ENCODE results near the gene CHST11. TPM values are rescaled to one million over a fixed set of nuclear protein-coding genes. Genes with fewer than 3 reads are reported as not detected.

CHST11 gene
- total RNA-seq, 2 experiments from 2014 or later: 19.1 to 21.9 TPM

DNA sequence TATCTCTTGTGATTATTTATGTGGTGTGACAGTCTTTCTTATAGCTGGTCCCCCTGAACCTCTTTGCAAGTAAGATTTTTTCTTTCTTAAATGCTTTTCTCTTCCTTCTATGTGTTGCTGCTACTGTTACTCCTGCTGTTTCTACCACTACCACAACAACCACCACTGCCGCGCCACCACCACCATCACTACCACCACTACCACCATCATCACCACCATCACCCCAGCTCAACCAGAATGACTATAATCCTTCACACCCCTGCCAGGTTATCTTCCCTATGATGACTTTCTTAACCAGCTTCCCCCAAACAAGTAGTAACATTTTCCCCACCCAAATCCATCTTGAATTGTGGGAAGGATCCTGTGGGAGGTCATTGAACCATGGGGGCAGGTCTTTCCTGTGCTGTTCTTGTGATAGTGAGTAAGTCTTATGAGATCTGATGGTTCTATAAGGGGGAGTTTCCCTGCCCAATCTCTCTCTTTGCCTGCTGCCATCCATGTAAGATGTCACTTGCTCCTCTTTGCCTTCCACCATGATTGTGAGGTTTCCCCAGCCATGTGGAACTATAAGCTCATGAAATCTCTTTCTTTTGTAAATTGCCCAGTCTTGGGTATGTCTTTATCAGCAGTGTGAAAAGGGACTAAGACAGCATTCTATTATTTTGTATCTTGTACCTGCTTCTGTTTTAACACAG is 52.2 kb downstream of the CHST11 start:
- no peak overlapping the region for H3K4me3 Mint-ChIP-seq
- H3K36me3 Mint-ChIP-seq: peaks cover 12% of the 10 kb centered on the region
- H3K9me3 Mint-ChIP-seq: no peaks in the 10 kb centered on the region
- no peaks in the 10 kb centered on the region for H3K27me3 Mint-ChIP-seq
- H3K27ac Mint-ChIP-seq: no peak overlapping the region
- peaks cover 25% of the 10 kb centered on the region for H3K4me1 Mint-ChIP-seq
- DNase-seq: no peak

GRCh38 chr12:104510145-104510872 is 53.6 kb downstream of the CHST11 start:
- Mint-ChIP-seq H3K9me3 (no peaks in the 10 kb centered on the region), H3K4me3 (no peak overlapping the region), H3K36me3 (peaks cover 12% of the 10 kb centered on the region), H3K27me3 (no peaks in the 10 kb centered on the region), H3K4me1 (peaks cover 24% of the 10 kb centered on the region), H3K27ac (peak overlapping the region; percentile 9)
- DNase-seq: no peak

- no peaks in the 10 kb centered on the region for H3K27me3 Mint-ChIP-seq
- H3K4me3 Mint-ChIP-seq: no peak overlapping the region
- H3K36me3 Mint-ChIP-seq: peaks cover 12% of the 10 kb centered on the region
- no peak overlapping the region for H3K27ac Mint-ChIP-seq
- peaks cover 23% of the 10 kb centered on the region for H3K4me1 Mint-ChIP-seq
- no peaks in the 10 kb centered on the region for H3K9me3 Mint-ChIP-seq
- DNase-seq: no peak
These were observed 54.2 kb downstream of the CHST11 start for GRCh38 chr12:104510873-104511440.

DNA sequence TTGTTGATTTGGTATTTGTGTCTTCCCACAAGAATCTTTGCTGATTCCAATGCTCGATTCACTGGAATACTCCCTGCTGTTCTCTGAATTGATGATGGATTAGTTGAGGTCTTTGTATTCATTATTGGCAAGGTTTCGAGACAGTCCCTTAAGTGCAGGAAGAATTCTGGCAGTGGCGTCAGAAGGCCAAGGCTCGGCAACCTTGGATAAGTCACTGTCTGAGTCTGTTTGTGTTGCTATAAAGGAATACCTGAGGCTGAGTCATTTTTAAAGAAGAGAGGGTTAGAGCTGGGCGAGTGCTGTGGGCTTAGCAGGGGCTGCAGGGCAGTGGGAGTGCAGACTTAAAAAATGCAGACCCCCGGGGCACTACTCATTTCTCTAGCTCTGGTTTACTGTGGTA is 56.9 kb downstream of the CHST11 start:
- Mint-ChIP-seq H3K27me3 (no peaks in the 10 kb centered on the region), H3K36me3 (peaks cover 8% of the 10 kb centered on the region), H3K9me3 (no peaks in the 10 kb centered on the region), H3K4me1 (peaks cover 24% of the 10 kb centered on the region), H3K4me3 (no peak overlapping the region), H3K27ac (no peak overlapping the region)
- no peak for DNase-seq

DNA sequence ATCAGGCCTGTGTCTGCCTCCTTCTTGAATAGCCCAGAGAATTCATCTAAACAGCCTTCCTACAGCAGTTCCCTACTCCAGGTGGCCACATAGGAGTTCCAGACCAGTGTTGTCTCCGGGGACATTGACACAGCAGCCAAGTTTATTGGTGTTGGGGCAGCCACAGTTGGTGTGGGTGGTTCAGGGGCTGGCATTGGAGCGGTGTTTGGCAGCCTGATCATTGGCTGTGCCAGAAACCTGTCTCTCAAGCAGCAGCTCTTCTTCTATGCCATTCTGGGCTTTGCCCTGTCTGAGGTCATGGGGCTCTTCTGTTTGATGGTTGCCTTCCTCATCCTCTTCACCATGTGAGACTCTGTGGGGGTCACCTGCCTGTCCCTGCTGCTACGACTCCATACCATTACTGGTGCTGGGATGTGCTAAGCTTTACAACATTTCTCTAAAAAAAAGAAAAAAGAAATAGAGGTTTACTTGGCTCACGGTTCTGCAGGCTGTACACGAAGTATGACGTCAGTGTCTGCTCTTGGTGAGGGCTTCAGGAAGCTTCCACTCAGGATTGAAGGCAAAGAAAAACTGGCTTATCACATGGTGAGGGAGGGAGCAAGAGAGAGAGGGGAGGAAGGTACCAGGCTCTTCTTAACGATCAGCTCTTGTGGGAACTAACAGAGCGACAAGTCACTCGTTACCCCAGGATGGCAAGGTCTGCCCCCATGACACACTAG is 57.5 kb downstream of the CHST11 start:
- Mint-ChIP-seq H3K4me3 (no peak overlapping the region), H3K4me1 (peaks cover 27% of the 10 kb centered on the region), H3K27ac (no peak overlapping the region), H3K9me3 (no peaks in the 10 kb centered on the region), H3K27me3 (no peaks in the 10 kb centered on the region), H3K36me3 (peaks cover 3% of the 10 kb centered on the region)
- DNase-seq: no peak

GRCh38 chr12:104515899-104516298 is 59.2 kb downstream of the CHST11 start:
- no peak for DNase-seq
- Mint-ChIP-seq H3K27ac (no peak overlapping the region), H3K36me3 (no peaks in the 10 kb centered on the region), H3K4me3 (no peak overlapping the region), H3K27me3 (no peaks in the 10 kb centered on the region), H3K4me1 (peaks cover 31% of the 10 kb centered on the region), H3K9me3 (no peaks in the 10 kb centered on the region)

DNA sequence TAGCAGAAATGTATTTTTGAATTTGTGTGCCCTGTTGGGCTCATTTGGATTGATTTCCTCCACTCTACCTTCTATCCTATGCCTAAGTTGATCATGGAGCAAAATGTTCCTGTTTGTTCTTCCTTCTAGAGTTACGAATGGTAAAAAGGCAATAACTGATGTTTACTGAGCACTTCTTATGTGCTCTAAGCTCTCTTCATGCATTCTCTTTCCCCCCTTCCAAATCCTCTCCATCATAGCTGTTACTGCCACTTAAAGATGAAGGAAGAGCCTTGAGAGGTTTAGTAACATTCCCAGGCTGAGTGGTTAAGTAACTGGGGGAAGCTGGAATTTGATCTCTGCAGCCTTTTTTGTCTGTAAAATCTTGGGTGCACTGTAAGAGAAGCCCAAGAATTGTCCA is 60.1 kb downstream of the CHST11 start:
- H3K27me3 Mint-ChIP-seq: no peaks in the 10 kb centered on the region
- peaks cover 32% of the 10 kb centered on the region for H3K4me1 Mint-ChIP-seq
- no peak for DNase-seq
- H3K9me3 Mint-ChIP-seq: no peaks in the 10 kb centered on the region
- H3K4me3 Mint-ChIP-seq: no peak overlapping the region
- no peaks in the 10 kb centered on the region for H3K36me3 Mint-ChIP-seq
- H3K27ac Mint-ChIP-seq: no peak overlapping the region

GRCh38 chr12:104517880-104518279 is 61.1 kb downstream of the CHST11 start:
- Mint-ChIP-seq H3K27me3 (no peaks in the 10 kb centered on the region), H3K4me1 (peaks cover 32% of the 10 kb centered on the region), H3K27ac (no peak overlapping the region), H3K36me3 (no peaks in the 10 kb centered on the region), H3K4me3 (no peak overlapping the region), H3K9me3 (no peaks in the 10 kb centered on the region)
- DNase-seq: no peak

DNA sequence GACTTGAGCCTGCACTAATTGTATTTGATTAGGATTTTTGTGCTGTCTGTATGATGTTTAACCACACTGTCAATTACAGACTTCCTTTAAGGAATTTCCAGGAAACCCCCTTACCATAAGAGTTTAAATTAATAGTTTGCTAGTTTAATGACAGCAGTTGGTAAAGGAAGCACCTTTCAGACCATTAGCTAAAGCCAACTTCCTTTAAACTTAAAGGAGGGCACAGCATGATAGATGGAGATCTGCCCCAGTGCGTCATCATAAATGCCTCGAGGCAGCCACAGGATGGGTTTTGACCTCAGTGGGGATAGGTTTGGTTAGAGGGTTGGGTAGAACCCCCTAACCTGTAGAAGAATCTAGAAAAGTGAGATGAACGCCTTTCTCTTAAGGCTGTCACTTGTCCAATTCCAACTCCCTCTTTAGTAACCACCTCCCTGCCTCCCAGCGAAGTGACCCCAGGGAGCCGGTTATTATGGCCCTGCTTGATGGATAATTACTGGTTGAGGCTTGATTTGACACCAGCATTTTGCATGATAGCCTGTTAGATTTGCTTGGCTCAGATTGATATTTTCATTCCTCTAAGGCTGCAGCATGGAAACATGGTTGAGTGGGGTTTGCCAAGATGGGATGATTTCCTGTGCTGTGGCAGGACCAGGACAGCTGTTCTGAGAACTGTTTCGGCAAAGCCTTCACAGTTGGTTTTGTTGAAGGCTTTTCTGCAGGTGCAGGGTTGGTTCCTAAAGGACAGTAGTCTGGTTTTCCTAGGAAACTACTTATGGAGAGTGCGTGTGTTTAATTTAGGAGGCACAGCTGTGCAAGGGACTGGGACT is 62.7 kb downstream of the CHST11 start:
- H3K4me3 Mint-ChIP-seq: no peak overlapping the region
- H3K27me3 Mint-ChIP-seq: no peaks in the 10 kb centered on the region

DNA sequence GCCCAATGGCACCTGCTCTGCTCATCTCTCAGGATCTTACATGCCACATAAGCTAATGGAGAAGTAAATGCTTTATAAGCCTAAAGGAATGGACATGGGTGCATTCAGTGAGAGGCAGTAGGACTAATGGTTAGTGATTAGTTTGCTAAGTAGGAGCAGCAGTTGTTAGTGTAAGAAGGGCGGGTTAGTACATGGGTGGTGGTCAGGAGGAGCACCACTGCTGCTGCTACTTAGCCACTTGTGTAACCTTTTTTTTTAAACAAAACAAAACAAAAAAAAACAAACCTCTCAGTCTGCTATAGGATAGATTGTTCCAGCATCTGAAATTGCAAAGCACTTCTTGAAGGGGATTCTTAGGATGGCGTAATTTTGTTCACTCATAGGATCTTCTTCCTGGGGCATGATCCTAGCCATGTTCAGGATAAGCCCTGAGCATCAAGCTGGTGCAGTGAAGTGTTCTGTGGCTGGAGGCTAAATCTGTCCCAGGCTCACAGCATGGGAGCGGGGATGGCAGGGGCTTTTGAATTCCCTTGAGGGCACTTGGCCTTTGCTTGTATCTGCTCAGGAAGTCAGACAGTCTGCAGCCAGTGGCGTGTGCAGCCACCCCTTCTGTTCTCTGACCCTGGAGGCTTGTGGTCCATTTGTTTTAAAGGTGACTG is 63.6 kb downstream of the CHST11 start:
- no peak for DNase-seq
- H3K27ac Mint-ChIP-seq: no peak overlapping the region
- no peaks in the 10 kb centered on the region for H3K9me3 Mint-ChIP-seq
- peaks cover 41% of the 10 kb centered on the region for H3K4me1 Mint-ChIP-seq
- H3K36me3 Mint-ChIP-seq: no peaks in the 10 kb centered on the region
- no peaks in the 10 kb centered on the region for H3K27me3 Mint-ChIP-seq
- H3K4me3 Mint-ChIP-seq: no peak overlapping the region

More for the DNA sequence above, 62.7 kb downstream of the CHST11 start:
- Mint-ChIP-seq H3K4me1 (peaks cover 41% of the 10 kb centered on the region), H3K27ac (no peak overlapping the region), H3K9me3 (no peaks in the 10 kb centered on the region), H3K36me3 (no peaks in the 10 kb centered on the region)
- no peak for DNase-seq

DNA sequence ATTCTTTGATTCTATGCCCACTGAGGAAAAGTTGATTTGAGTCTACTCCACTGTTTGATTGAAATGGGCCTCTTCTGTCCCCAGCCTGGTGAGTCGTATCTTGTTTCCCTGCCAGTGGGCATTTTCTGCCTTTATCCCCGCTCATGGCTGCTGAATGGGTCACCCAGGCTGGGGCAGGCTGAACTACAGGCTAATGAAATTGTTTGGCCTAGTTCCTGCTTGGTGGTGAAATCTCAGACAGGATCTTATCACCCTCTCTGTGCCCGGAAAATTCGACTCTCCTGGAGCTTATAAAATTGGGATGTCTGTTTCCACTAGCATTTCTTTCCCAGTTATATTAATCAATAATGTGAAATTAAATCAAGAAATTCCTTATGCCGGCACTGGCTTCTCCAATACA is 65.0 kb downstream of the CHST11 start:
- no peak overlapping the region for H3K27ac Mint-ChIP-seq
- H3K4me1 Mint-ChIP-seq: peaks cover 39% of the 10 kb centered on the region

GRCh38 chr12:104522985-104523722 is 66.4 kb downstream of the CHST11 start:
- Mint-ChIP-seq H3K9me3 (no peaks in the 10 kb centered on the region), H3K4me1 (peaks cover 38% of the 10 kb centered on the region), H3K27ac (peak overlapping the region; percentile 21), H3K36me3 (peaks cover 5% of the 10 kb centered on the region), H3K27me3 (no peaks in the 10 kb centered on the region), H3K4me3 (no peak overlapping the region)
- no peak for DNase-seq

More for the DNA sequence above, 65.0 kb downstream of the CHST11 start:
- DNase-seq: no peak
- no peaks in the 10 kb centered on the region for H3K36me3 Mint-ChIP-seq
- H3K27me3 Mint-ChIP-seq: no peaks in the 10 kb centered on the region
- H3K4me3 Mint-ChIP-seq: no peak overlapping the region
- H3K9me3 Mint-ChIP-seq: no peaks in the 10 kb centered on the region

- H3K36me3 Mint-ChIP-seq: peaks cover 6% of the 10 kb centered on the region
- H3K27me3 Mint-ChIP-seq: no peaks in the 10 kb centered on the region
- H3K4me1 Mint-ChIP-seq: peaks cover 29% of the 10 kb centered on the region
- no peaks in the 10 kb centered on the region for H3K9me3 Mint-ChIP-seq
- H3K4me3 Mint-ChIP-seq: no peak overlapping the region
- DNase-seq: no peak
- H3K27ac Mint-ChIP-seq: no peak overlapping the region
These were observed 67.5 kb downstream of the CHST11 start for GRCh38 chr12:104524034-104524832.

Measured in activated naive CD8-positive, alpha-beta T cell treated with anti-CD3 and anti-CD28 coated beads for 36 hours (primary cell).